HepG2 (cell line): ENCODE data around the gene MYO7A. TPM values are rescaled to one million over a fixed set of nuclear protein-coding genes. Genes with fewer than 3 reads are reported as not detected.

Source experiments
- ATAC-seq: fragments of 200-7000 bp; cut with Tn5 transposase; 3 replicates; pipeline ENCODE4 v1.9.1; 2020; ENCODE audit warnings: mild to moderate bottlenecking, moderate library complexity
- BruUV-seq: library from RNA; stranded (reverse); fragments of 400-500 nt; replicated peaks from 2 replicates; lab custom pipeline; 2021; lab: Mats Ljungman, UMichigan
- CTCF ChIA-PET: fragments of 300-600 bp; formaldehyde crosslinking; extraction: SDS; loops from one replicate; lab custom pipeline; 2021; ENCODE audit warnings: low total read pairs, inconsistent platforms, low intra/inter-chr PET ratio; lab: Yijun Ruan, JAX
- POLR2A ChIA-PET: fragments of 350-600 bp; sonication (Branson Sonifier 250); formaldehyde crosslinking; loops from one replicate; lab custom pipeline; 2020; ENCODE audit warnings: antibody characterized with exemption, inconsistent platforms; lab: Yijun Ruan, JAX
- DNase-seq: peaks from one replicate; pipeline ENCODE4 v3.0.0-alpha.2; 2015; ENCODE audit warnings: low spot score
- FAIRE-seq: peaks from 3 replicates; lab custom pipeline; 2011; peaks lifted over from hg19 to GRCh38; lab: Jason Lieb, UNC
- H2AFZ ChIP-seq: one replicate; pipeline ENCODE4 v1.6.1; 2011; ENCODE audit warnings: low read length, inconsistent platforms
- H3K27ac ChIP-seq: fragments of 300-600 bp; 3 replicates; pipeline ENCODE4 v1.8.0; 2011; ENCODE audit warnings: mixed run types, mild to moderate bottlenecking, mixed read lengths, low read length, inconsistent platforms; ENCODE audit not compliant: insufficient read depth; ENCODE audit errors: extremely low read length
- H3K27me3 ChIP-seq, 2 experiments: fragments of 200-600 bp in 1 of 2; 2 replicates in 1 of 2; 3 replicates in 1 of 2; pipeline versions ENCODE4 v1.6.0 to v1.8.0; 2011; ENCODE audit warnings: low read length in 2 of 2, mild to moderate bottlenecking in 2 of 2, moderate library complexity in 2 of 2, inconsistent platforms in 1 of 2; ENCODE audit not compliant: insufficient read depth in 2 of 2, control insufficient read depth in 1 of 2
- H3K36me3 ChIP-seq, 2 experiments: fragments of 200-600 bp in 1 of 2; replicated peaks in 1 of 2; 2 replicates in 1 of 2; 3 replicates in 1 of 2; pipeline versions ENCODE4 v1.5.1 to v1.8.0; 2011; ENCODE audit warnings: low read length in 2 of 2, inconsistent platforms in 1 of 2; ENCODE audit not compliant: insufficient read depth in 2 of 2, control insufficient read depth in 1 of 2
- H3K4me1 ChIP-seq: 2 replicates; pipeline ENCODE4 v1.5.1; 2012; ENCODE audit warnings: low read length, inconsistent platforms; ENCODE audit not compliant: insufficient read depth
- H3K4me2 ChIP-seq: 2 replicates; pipeline ENCODE4 v1.6.0; 2011; ENCODE audit warnings: low read depth, low read length, inconsistent platforms
- H3K4me3 ChIP-seq, 3 experiments: fragments of 200-600 bp in 1 of 3; sonication (generic), shearing (Covaris generic) in 1 of 3; replicated peaks in 1 of 3; 2 replicates each; pipeline ENCODE4 v1.5.1; 2011 to 2016; ENCODE audit warnings: low read length in 3 of 3, inconsistent platforms in 2 of 3, low read depth in 2 of 3, mild to moderate bottlenecking in 2 of 3, control low read depth in 1 of 3, mixed read lengths in 1 of 3; ENCODE audit not compliant: insufficient read depth in 1 of 3
- H3K79me2 ChIP-seq: one replicate; pipeline ENCODE4 v1.6.1; 2011; ENCODE audit warnings: low read length, inconsistent platforms; ENCODE audit not compliant: insufficient read depth
- H3K9ac ChIP-seq: 2 replicates; pipeline ENCODE4 v1.6.0; 2011; ENCODE audit warnings: mild to moderate bottlenecking, low read depth, low read length, inconsistent platforms; ENCODE audit not compliant: insufficient read depth
- H3K9me3 ChIP-seq: 2 replicates; pipeline ENCODE4 v1.5.1; 2012; ENCODE audit warnings: mild to moderate bottlenecking, low read length
- H4K20me1 ChIP-seq: 2 replicates; pipeline ENCODE4 v1.6.0; 2011; ENCODE audit warnings: inconsistent platforms, mild to moderate bottlenecking, low read length, moderate library complexity; ENCODE audit not compliant: insufficient read depth
- HBP1 ChIP-seq: IDR thresholded peaks from 2 replicates; pipeline ENCODE4 v1.6.1; 2016; ENCODE audit warnings: low read depth, control low read depth
- HIC2 ChIP-seq: sonication (generic); formaldehyde crosslinking; IDR thresholded peaks from 2 replicates; pipeline ENCODE4 v1.9.0; 2022; ENCODE audit warnings: low read depth, missing genetic modification reagents
- HNRNPL ChIP-seq: fragments of 200-400 bp; formaldehyde crosslinking; IDR thresholded peaks from 2 replicates; pipeline ENCODE4 v1.6.1; 2017; ENCODE audit warnings: mild to moderate bottlenecking, low read depth, low read length
- SCMH1 ChIP-seq: sonication (generic); formaldehyde crosslinking; IDR thresholded peaks from 2 replicates; pipeline ENCODE4 v1.9.0; 2021; ENCODE audit warnings: missing genetic modification reagents, mild to moderate bottlenecking, borderline replicate concordance
- ZFP36 ChIP-seq: fragments of 150-350 bp; IDR thresholded peaks from 2 replicates; pipeline ENCODE4 v1.6.1; 2018; ENCODE audit warnings: borderline replicate concordance, low read length, low read depth; ENCODE audit not compliant: partially characterized antibody
- ZNF292 ChIP-seq: sonication (generic); formaldehyde crosslinking; IDR thresholded peaks from 2 replicates; pipeline ENCODE4 v1.8.1; 2022; ENCODE audit warnings: mild to moderate bottlenecking, low read depth, missing genetic modification reagents, borderline replicate concordance
- WGBS: methylation state at CpG from one replicate; pipeline ENCODE4 v1.1.6; 2017; ENCODE audit warnings: low lambda C conversion rate; 5-methylcytosine and 5-hydroxymethylcytosine counted together
- in situ Hi-C: cut with HindIII; loops from 2 replicates; pipeline ENCODE4 v1.10.0; 2017; ENCODE audit warnings: low pct_unique_long_range_greater_than_20kb; ENCODE audit not compliant: extremely low pct_ligation_motif_present
- intact Hi-C: fragments of 100-400 bp; cut with micrococcal nuclease; formaldehyde crosslinking; loops from one replicate; pipeline ENCODE4 v1.10.0; 2022; ENCODE audit not compliant: unreplicated experiment
- polyA plus RNA-seq, 8 experiments: library from polyadenylated mRNA; depleted of rRNA in 3 of 8; stranded (reverse) in 7 of 8; unstranded in 1 of 8; fragments of >200 nt; fragmentation: Illumina TruSeq in 4 of 8; extraction: Trizol in 4 of 8; gene quantifications; 2 replicates each; pipeline versions ENCODE4 v1.2.1 to v1.2.3, GENCODE V29; 2011 to 2016; ENCODE audit warnings: low read depth in 4 of 8, missing spikeins in 1 of 8, mixed read lengths in 1 of 8; ENCODE audit not compliant: insufficient read depth in 1 of 8
- total RNA-seq, 5 experiments: library from RNA; depleted of rRNA; stranded (reverse); fragments of >200 nt; fragmentation: Illumina TruSeq; extraction: Trizol; gene quantifications; 2 replicates each; pipeline ENCODE4 v1.2.3, GENCODE V29; 2016; ENCODE audit warnings: low read depth in 1 of 5
- TF ChIP-seq, protein P1 (sequence below): sonication (generic); formaldehyde crosslinking; IDR thresholded peaks from 2 replicates; pipeline ENCODE4 v1.8.1; 2023; ENCODE audit warnings: mild to moderate bottlenecking, missing genetic modification reagents

MYO7A gene
- total and polyA plus RNA-seq, 2 of the 13 experiments (the other 11 are each of a cell fraction or from before 2014, with no cell fraction given): 7.5 to 10.0 TPM

DNA sequence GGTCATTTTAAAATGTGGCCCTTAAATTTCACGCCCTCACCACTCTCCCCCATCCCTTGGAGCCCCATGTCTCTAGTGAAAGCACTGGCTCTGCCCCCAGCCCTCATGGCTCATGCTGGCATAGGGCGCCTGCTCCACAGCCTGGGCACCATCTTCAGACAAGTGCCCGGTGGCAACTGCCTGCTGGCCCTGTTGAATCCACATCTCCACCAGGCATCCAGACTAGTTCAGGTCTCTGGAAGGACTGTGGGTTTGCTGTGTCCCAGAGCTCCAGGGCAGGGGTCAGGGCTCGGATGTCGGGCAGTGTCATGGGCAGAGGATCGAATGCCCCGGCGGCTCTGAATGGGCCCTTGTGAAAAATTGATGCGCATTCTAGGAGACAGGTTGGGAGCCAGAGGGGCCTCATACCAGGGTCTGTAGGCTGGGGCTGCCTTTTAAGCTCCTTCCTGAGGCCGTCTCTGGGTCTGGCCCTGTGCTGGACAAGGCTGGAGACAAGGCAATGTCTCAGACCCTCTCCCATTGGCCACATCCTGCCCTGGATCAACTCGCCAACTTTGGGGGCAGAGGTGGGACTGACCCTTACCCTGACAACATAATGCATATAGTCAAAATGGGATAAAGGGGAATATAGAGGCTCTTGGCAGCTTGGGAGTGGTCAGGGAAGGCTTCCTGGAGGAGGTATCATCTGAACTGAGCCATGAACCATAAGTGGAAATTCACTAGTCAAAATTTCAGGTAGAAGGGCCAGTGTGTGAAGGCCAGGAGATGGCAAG is 1.2 kb downstream of the MYO7A start:
- DNase-seq (no peak), FAIRE-seq (no peak), ATAC-seq (no peak)
- Histone ChIP-seq H3K9ac (peak overlapping the region; percentile 66; the same call in 1 of the 2 replicates), H3K4me2 (peak overlapping the region; percentile 100), H3K27ac (no peak overlapping the region), H3K4me1 (peaks cover 57% of the 10 kb centered on the region), H3K36me3 (no peaks in the 10 kb centered on the region), H3K79me2 (no peaks in the 10 kb centered on the region), H3K9me3 (no peaks in the 10 kb centered on the region), H3K27me3 (peaks cover 0 to 13% of the 10 kb centered on the region in 2 experiments; a peak in 1 of 5 replicates), H2AFZ (no peak overlapping the region), H3K4me3 (peak overlapping the region; percentile 1 to 80 (median 54); a peak in 5 of 6 replicates), H4K20me1 (no peaks in the 10 kb centered on the region)
- intact Hi-C loops (loop anchor here (2.0 kb wide), 1 partner anchor 16 kb away; no protein-coding TSS in a partner anchor), in situ Hi-C loops (loop anchor here (5.0 kb wide), 1 partner anchor 58 kb away; no protein-coding TSS in a partner anchor)
- ChIA-PET CTCF (interaction anchor here (5.0 kb wide), 1 partner anchor 58 kb away, joined by 150 read pairs; no protein-coding TSS in a partner anchor), POLR2A (interaction anchor here (2.9 to 3.5 kb wide), 2 partner anchors 12 to 16 kb away, joined by 9 to 18 read pairs; no protein-coding TSS in a partner anchor)
- peak; percentile 20; the same call in 1 of the 2 replicates for TF ChIP-seq HIC2 (CRISPR knock-in tag)
- TF ChIP-seq HNRNPL: peak; percentile 89
- no peak for TF ChIP-seq ZNF292 (CRISPR knock-in tag)
- peak; percentile 92 for TF ChIP-seq ZFP36
- TF ChIP-seq, protein P1, sequence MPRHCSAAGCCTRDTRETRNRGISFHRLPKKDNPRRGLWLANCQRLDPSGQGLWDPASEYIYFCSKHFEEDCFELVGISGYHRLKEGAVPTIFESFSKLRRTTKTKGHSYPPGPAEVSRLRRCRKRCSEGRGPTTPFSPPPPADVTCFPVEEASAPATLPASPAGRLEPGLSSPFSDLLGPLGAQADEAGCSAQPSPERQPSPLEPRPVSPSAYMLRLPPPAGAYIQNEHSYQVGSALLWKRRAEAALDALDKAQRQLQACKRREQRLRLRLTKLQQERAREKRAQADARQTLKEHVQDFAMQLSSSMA (CRISPR knock-in tag): 0 out of 2 replicates have a peak, but pooled peaks have one; percentile 30
- TF ChIP-seq HBP1 (CRISPR knock-in tag): no peak
- TF ChIP-seq SCMH1 (CRISPR knock-in tag): no peak
- no TSS peak for BruUV-seq
- WGBS: 22% methylated on average over 10 of the region's 11 CpGs
